Activated CD8-positive, alpha-beta memory T cell treated with anti-CD3 and anti-CD28 coated beads, Interleukin-2, amount 50 U/mL, for 48 hours (primary cell): ENCODE results near the gene PNRC1.
A peak's percentile ranks its signal among the peaks of the same experiment; 100 is the strongest.
"Not testable (repeated sequence)": the region's sequence is repeated elsewhere in the genome, so short reads cannot be mapped to it uniquely, and the experiment has no call there.

ENCODE experiments used
- DNase-seq: peaks from one replicate; pipeline ENCODE4 v3.0.0-alpha.2; 2020

PNRC1 gene

DNA sequence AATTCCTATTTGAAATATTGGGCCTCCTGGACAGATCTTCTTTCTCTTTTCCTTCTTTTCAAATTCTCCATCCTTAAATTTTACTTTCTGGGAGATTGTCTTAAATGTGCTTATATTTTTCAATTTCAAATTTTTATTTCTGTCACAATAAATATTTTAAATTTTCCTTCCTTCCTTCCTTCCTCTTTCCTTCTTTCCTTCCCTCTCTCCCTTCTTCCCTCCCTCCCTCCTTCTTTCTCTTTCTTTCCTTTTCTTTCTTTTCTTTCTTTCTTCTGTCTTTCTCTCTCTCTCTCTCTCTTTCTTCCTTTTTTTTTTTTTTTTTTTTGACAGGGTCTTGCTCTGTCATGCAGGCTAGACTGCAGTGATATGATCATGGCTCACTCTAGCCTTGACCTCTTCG, 16.7 kb upstream of the PNRC1 start:
- no peak for DNase-seq

- DNase-seq, result not testable (repeated sequence)
Measured at GRCh38 chr6:89064931-89065330, 15.6 kb upstream of the PNRC1 start.

DNA sequence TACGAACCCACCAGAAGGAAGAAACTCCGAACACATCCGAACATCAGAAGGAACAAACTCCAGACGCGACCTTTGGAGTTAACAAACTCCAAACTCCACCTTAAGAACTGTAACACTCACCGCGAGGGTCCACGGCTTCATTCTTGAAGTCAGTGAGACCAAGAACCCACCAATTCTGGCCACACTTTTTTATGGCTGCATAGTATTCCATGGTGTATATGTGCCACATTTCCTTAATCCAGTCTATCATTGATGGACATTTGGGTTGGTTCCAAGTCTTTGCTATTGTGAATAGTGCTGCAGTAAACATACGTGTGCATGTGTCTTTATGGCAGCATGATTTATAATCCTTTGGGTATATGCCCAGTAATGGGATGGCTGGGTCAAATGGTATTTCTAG, 14.4 kb upstream of the PNRC1 start:
- DNase-seq, result not testable (repeated sequence)

- DNase-seq, result no peak
Measured at GRCh38 chr6:89066940-89067646, 13.5 kb upstream of the PNRC1 start.

DNA sequence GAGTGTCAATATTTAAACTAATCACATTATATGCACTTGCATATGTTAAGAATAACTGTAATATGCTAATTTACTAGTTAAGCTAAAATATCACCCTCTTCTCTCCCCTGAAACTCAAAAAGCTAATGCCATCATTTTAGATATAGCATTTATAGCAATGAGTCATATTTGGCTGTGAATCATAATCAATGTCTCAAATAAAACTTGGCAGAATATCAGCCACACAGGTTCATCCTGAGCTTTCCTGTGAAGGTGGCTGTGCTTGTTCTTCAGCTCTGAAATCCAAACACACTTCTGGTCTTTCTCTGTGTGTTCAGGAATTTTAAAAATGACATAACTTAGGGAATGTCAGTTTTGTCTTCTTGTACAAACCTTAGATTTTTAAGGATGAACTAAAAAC, 12.8 kb upstream of the PNRC1 start:
- no peak for DNase-seq

DNA sequence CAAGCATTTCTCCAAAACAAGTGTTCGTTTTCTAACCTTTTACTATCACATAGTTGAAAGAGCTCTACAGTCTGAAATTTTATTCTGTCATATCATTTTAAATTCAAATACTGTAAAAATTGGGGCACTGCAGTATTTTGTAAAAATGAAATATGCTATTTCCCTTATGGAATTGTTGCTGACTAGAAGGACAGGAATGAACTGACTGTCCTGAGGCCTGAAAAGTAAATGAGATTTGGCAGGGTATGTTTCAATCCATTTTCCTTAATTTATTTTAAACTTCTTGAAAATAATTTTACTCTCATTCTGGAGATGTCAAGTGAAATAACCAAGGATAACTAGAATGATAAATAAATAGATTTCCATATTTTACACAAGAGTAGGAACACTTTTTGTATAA, 11.9 kb upstream of the PNRC1 start:
- DNase-seq, result no peak

DNA sequence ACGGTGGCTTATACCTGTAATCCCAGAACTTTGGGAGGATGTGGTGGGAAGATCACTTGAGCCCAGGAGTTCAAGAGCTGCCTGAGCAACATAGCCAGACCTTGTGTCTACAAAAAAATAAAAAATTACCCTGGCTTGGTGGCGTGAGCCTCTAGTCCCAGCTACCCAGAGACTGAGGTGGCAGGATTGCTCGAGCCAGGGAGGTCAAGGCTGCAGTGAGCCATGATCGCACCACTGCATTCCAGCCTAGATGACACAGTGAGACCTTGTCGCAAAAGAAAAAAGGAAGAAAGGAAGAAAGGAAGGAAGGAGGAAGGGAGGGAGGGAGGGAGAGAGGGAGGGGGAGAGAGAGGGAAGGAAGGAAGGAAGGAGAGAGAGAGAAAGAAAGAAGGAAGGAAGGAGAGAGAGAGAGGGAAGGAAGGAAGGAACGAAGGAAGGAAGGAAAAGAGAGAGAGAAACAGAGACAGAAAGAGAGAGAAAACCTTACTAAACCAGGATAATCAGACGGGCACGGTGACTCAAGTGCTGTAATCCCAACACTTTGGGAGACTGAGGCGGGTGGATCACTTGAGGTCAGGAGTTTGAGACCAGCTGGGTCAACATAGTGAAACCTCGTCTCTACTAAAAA, 10.9 kb upstream of the PNRC1 start:
- no peak for DNase-seq

DNA sequence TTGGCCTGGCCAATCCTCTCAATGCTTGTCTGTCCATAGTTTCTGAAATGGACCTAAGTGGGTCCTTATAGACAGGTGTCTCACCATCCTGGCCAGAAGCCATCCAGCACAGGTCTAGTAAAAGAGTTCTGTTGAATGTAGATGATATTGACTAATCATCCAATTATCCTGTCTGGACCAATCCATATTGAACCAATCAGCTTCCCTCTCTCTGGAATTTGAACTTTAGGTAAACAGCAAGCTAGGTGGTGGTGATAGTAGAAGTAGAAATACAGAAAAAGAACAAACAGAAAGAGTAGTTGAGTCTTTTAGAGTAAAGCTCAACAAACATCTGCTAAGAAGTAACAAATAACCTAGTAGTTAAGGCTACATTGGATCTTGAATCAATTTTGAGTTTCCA, 9.5 kb upstream of the PNRC1 start:
- DNase-seq, result no peak

- no peak for DNase-seq
Measured at GRCh38 chr6:89073014-89073620, 7.4 kb upstream of the PNRC1 start.

- no peak for DNase-seq
Measured at GRCh38 chr6:89073840-89074239, 6.7 kb upstream of the PNRC1 start.

GRCh38 chr6:89079511-89080234, 878 bp upstream of the PNRC1 start:
- DNase-seq, result peak; percentile 63

DNA sequence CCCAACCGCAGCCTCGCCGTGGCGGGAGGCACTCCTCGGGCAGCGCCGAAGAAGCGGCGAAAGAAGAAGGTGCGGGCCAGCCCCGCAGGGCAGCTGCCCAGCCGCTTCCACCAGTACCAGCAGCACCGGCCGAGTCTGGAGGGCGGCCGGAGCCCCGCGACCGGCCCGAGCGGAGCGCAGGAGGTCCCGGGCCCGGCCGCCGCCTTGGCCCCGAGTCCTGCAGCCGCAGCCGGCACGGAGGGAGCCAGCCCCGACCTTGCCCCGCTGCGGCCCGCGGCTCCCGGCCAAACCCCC, 525 bp downstream of the PNRC1 start:
- no peak for DNase-seq

- peak; percentile 100 for DNase-seq
Measured at GRCh38 chr6:89081423-89082322, 1.1 kb downstream of the PNRC1 start.

DNA sequence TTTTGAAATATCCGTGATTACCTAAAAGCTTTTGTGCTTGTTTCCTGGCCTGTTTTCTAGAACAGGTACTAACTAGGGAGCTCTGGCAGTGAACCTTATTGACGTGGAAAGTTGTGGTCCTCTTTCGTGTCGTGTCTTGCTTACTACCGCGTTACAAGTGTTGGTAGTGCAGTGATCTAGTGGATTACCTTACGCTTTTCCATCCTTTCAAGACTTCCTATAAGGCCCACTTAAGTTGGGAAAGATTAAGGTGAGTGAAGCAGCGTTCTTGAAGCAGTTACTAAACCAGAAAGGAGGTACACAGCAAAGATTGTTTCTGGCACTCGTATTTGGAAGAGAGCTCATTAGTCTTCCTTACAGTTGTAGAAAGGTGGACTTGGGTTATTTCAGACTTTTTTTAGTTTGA, 1.9 kb downstream of the PNRC1 start:
- no peak for DNase-seq

- no peak for DNase-seq
Measured at GRCh38 chr6:89084542-89084941, 4.0 kb downstream of the PNRC1 start.

- no peak for DNase-seq
Measured at GRCh38 chr6:89084954-89085353, 4.4 kb downstream of the PNRC1 start.

- DNase-seq, result no peak
Measured at GRCh38 chr6:89085409-89086205, 5.1 kb downstream of the PNRC1 start.

DNA sequence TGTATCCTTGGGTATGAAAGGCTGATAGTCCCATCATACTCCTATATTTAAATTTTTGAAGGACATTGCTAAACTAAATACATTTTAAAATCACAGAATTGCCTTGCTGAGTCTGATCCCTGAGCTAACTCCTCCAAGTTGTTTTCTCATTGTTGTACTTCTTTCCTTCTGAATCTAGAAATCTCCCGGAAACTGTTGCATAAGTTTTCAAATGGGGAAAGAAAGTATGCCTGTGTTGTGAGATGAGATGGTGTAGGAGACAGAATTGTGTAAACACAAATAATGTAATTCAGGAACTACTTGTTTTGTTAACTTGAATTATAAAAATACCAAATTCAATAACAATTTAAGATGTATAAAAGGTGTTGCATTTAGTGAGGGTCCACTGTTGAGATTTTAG, 7.3 kb downstream of the PNRC1 start:
- DNase-seq, result no peak

DNA sequence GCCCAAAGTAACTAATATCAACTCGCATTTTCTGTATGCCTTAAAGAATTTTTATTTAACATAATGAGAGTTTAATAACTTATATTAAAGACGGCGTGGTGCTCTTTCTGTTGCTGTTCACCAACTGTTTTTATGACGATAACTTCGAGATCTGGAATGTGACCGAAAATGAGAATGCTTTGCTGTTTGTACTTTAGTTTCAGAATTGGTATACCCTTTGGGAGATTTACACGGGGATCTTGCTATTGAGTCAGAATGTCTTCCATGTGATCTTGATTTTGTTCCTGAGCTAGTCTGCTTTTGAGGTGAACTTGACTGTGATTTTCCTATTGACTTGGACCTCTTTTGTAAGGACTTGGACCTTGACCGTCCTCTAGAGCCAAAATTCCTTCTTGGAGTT, 17.9 kb downstream of the PNRC1 start:
- no peak for DNase-seq

GRCh38 chr6:89100114-89100513, 19.6 kb downstream of the PNRC1 start:
- DNase-seq, result no peak

DNA sequence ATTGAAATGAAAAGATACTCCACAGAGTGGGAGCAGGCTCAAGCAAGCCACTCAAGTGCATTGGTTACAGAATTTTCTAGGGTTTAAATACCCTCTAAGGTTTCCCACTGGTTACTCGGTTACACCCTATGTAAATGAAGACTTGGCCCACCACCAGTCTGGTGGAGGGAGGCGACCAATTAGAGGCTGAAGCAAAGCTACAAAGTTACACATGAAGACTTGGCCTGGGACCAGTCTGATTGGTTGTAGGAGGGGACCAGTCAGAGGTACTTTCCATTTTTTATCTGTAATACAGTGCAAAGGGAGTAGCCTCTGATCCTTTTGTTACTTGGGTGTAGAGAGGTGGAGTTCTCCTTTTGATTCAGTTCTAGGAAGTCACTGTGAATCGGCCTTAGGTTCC, 29.7 kb downstream of the PNRC1 start:
- no peak for DNase-seq

- no peak for DNase-seq
Measured at GRCh38 chr6:89111933-89112332, 31.4 kb downstream of the PNRC1 start.
